Testis (tissue), 3 donors: ENCODE measurements around the gene IL17RA. TPM values are rescaled to one million over a fixed set of nuclear protein-coding genes. Genes with fewer than 3 reads are reported as not detected.

Experiments used
- DNase-seq: peaks from one replicate; pipeline ENCODE4 v3.0.0-alpha.2; 2019
- H3K27ac ChIP-seq, 2 donors: fragments of 200-600 bp; sonication (generic); one replicate each; pipeline ENCODE4 v1.5.1; 2019
- H3K27me3 ChIP-seq: fragments of 200-600 bp; sonication (generic); one replicate; pipeline ENCODE4 v1.5.1; 2019
- H3K36me3 ChIP-seq: fragments of 200-600 bp; sonication (generic); one replicate; pipeline ENCODE4 v1.5.1; 2017; ENCODE audit warnings: low read depth; ENCODE audit errors: missing control alignments
- H3K4me1 ChIP-seq: fragments of 200-600 bp; sonication (generic); one replicate; pipeline ENCODE4 v1.5.1; 2019
- H3K4me3 ChIP-seq, 2 donors: fragments of 200-600 bp; sonication (generic); one replicate each; pipeline ENCODE4 v1.5.1; 2017 to 2019
- H3K9me3 ChIP-seq: fragments of 200-600 bp; sonication (generic); one replicate; pipeline ENCODE4 v1.5.1; 2017
- CTCF ChIP-seq, 3 experiments: fragments of 450-650 bp in 2 of 3; fragments of 200-600 bp in 1 of 3; sonication (generic) in 1 of 3; IDR thresholded peaks; one replicate each; pipeline ENCODE4 v1.5.1; 2016 to 2019; ENCODE audit warnings: antibody characterized with exemption in 3 of 3, mild to moderate bottlenecking in 2 of 3, moderate library complexity in 1 of 3
- POLR2A ChIP-seq: fragments of 450-650 bp; IDR thresholded peaks from one replicate; pipeline ENCODE4 v1.6.1; 2017; ENCODE audit warnings: antibody characterized with exemption, mild to moderate bottlenecking, moderate library complexity
- WGBS, 2 donors: methylation state at CpG; one replicate each; pipeline ENCODE4 v1.1.5; 2018; 5-methylcytosine and 5-hydroxymethylcytosine counted together
- intact Hi-C: fragments of 100-400 bp; cut with DNase I; formaldehyde crosslinking; loops from one replicate; pipeline ENCODE4 v1.15.1; 2023; ENCODE audit warnings: low total_unique reads
- polyA plus RNA-seq: library from polyadenylated mRNA; stranded (reverse); fragments of 350-450 nt; fragmentation: Illumina TruSeq; extraction: RNeasy Lipid Tissue Mini Kit (QIAGEN cat#74804); gene quantifications from one replicate; pipeline ENCODE4 v1.2.3, GENCODE V29; 2014; ENCODE audit warnings: low read depth, low replicate concordance; ENCODE audit not compliant: insufficient read depth
- total RNA-seq, 2 donors: library from RNA; depleted of rRNA; stranded (reverse); fragments of >200 nt; gene quantifications; one replicate each; pipeline ENCODE4 v1.2.3, GENCODE V29; 2016

The IL17RA gene
- total and polyA plus RNA-seq, 3 donors from 2014 or later: 6.8 to 12.8 (median 8.3) TPM

GRCh38 chr22:17083255-17083654 lies 1.5 kb upstream of the IL17RA start:
- Histone ChIP-seq H3K4me1 (peaks cover 7% of the 10 kb centered on the region), H3K9me3 (no peaks in the 10 kb centered on the region), H3K4me3 (no peak overlapping the region), H3K27ac (no peak overlapping the region), H3K27me3 (no peaks in the 10 kb centered on the region), H3K36me3 (no peaks in the 10 kb centered on the region)
- intact Hi-C loops: loop anchor here (10.0 kb wide), 1 partner anchor 82 kb away; no protein-coding TSS in a partner anchor
- WGBS, 2 donors: 68 to 71% methylated on average over 5 of the region's 5 CpGs
- no peak for DNase-seq
- no peak for TF ChIP-seq CTCF (IDR thresholded peaks at IDR 0.05)
- no peak for TF ChIP-seq POLR2A

GRCh38 chr22:17083811-17084441 lies 874 bp upstream of the IL17RA start:
- Histone ChIP-seq H3K36me3 (no peaks in the 10 kb centered on the region), H3K27ac (peak overlapping the region in 1 of 2 donors; percentile 88), H3K9me3 (no peaks in the 10 kb centered on the region), H3K4me3 (peak overlapping the region; percentile 85 to 86), H3K27me3 (no peaks in the 10 kb centered on the region), H3K4me1 (peaks cover 7% of the 10 kb centered on the region)
- 67 to 73% methylated on average over 33 of the region's 33 CpGs for WGBS, 2 donors
- no peak for DNase-seq
- intact Hi-C loops: loop anchor here (10.0 kb wide), 1 partner anchor 81 kb away; no protein-coding TSS in a partner anchor
- TF ChIP-seq CTCF (IDR thresholded peaks at IDR 0.05) (no peak), POLR2A (no peak)

DNA sequence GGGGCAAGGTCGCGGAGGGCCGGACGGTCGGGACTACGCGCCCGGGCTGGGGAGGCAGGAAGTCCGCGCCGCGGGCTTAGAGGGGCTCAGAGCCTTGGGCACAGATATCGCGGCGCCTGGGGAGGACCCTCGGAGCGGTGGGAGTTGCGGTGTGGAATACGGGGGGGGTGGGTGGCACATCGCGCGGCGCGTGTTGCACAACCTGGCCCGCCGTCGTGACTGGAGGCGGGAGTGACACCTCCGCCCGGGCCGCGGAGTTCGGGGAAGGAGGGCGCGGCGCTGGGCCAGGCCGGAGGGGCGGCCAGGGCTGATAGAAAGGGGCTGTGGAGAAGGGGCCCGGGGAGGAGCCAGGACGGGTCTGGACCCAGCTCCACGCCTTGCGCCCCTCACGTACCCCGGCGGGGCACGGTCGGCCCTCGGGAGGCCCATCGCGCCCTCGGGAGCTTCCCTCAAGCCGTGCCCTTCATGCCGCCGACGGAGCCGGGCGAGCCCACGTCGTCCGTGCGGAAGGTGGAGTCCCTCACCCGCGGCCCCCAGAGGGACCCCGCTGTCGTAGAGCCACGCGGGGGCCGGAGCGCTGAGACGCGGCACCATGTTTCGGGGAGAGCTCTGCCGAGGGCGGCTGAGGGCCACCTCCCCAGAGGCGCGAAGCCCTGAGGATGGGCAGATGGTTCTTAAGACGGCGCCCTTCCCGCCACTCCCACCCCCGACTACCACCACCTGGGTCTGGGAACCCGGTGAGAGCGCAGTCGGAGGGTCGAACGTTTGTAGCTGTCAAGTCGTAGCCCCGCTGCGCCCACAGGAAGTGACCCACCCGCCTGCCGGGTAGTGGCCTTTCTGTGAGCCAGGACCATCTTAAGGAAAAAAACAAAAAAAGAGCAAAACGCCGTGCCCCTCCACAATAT lies 729 bp downstream of the IL17RA start:
- WGBS, 2 donors: 5 to 7% methylated on average over 25 to 89 of the region's 92 CpGs
- no peak for DNase-seq
- H3K4me1 ChIP-seq: peaks cover 7% of the 10 kb centered on the region
- H3K9me3 ChIP-seq: no peaks in the 10 kb centered on the region
- TF ChIP-seq POLR2A (no peak), CTCF (IDR thresholded peaks at IDR 0.05) (no peak)
- H3K36me3 ChIP-seq: no peaks in the 10 kb centered on the region
- intact Hi-C loops: loop anchor here (10.0 kb wide), 1 partner anchor 79 kb away; no protein-coding TSS in a partner anchor
- no peaks in the 10 kb centered on the region for H3K27me3 ChIP-seq
- H3K4me3 ChIP-seq: peak overlapping the region; percentile 85 to 86
- H3K27ac ChIP-seq: peak overlapping the region; percentile 74 to 88

DNA sequence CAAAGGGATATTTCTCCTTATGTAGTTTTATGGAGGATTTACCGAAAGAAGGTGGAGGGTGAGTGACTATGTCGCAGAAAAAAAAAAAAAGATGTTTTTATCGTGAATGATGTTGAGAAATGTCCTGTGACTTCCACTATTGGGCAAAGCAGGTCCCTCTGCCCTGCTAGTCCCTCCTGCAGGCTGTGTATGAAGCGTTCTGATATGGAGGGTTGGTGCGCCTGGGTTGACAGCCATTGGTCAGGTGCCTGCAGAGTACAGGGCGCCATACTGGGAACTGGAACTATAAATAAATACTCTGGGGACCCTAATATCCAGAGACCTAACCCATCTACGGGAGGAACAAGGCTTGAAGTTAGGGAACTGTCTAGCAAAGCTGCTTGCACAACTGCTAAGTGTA lies 1.5 kb downstream of the IL17RA start:
- 50 to 52% methylated on average over 7 of the region's 7 CpGs for WGBS, 2 donors
- TF ChIP-seq POLR2A (no peak), CTCF (IDR thresholded peaks at IDR 0.05) (no peak)
- no peaks in the 10 kb centered on the region for H3K9me3 ChIP-seq
- H3K4me3 ChIP-seq: peak overlapping the region; percentile 85 to 86
- DNase-seq: no peak
- peaks cover 7% of the 10 kb centered on the region for H3K4me1 ChIP-seq
- no peaks in the 10 kb centered on the region for H3K27me3 ChIP-seq
- intact Hi-C loops: loop anchor here (10.0 kb wide), 1 partner anchor 79 kb away; no protein-coding TSS in a partner anchor
- H3K27ac ChIP-seq: no peak overlapping the region
- no peaks in the 10 kb centered on the region for H3K36me3 ChIP-seq
